BJ (cell line): ENCODE measurements around the gene USP34. TPM values are rescaled to one million over a fixed set of nuclear protein-coding genes. Genes with fewer than 3 reads are reported as not detected.

Experiments used
- CTCF ChIA-PET: fragments of 350-600 bp; formaldehyde crosslinking; extraction: SDS; loops from one replicate; lab custom pipeline; 2021; ENCODE audit warnings: antibody characterized with exemption, inconsistent platforms; lab: Yijun Ruan, JAX
- POLR2A ChIA-PET: fragments of 300-600 bp; sonication (Branson Sonifier 250); formaldehyde crosslinking; extraction: SDS; loops from one replicate; lab custom pipeline; 2021; ENCODE audit warnings: antibody characterized with exemption; lab: Charles Lee
- DNase-seq: peaks from one replicate; pipeline ENCODE4 v3.0.0-alpha.2; 2011; ENCODE audit warnings: low read depth
- H3K27me3 ChIP-seq: 2 replicates; pipeline ENCODE4 v1.6.0; 2011; ENCODE audit warnings: low read length; ENCODE audit not compliant: control insufficient read depth, insufficient read depth
- H3K36me3 ChIP-seq: 2 replicates; pipeline ENCODE4 v1.5.1; 2011; ENCODE audit warnings: low read length; ENCODE audit not compliant: control insufficient read depth, insufficient read depth
- H3K4me3 ChIP-seq: 2 replicates; pipeline ENCODE4 v1.5.1; 2011; ENCODE audit warnings: low read depth, mild to moderate bottlenecking, control low read depth, low read length
- CTCF ChIP-seq: IDR thresholded peaks from 2 replicates; pipeline ENCODE4 v1.5.1; 2011; ENCODE audit warnings: low read depth, mild to moderate bottlenecking, control low read depth, inconsistent platforms, low read length, moderate library complexity; ENCODE audit not compliant: insufficient read depth
- polyA plus RNA-seq: library from polyadenylated mRNA; depleted of rRNA; stranded (reverse); fragments of >200 nt; gene quantifications from 2 replicates; pipeline ENCODE4 v1.2.3, GENCODE V29; 2011

USP34 gene
- polyA plus RNA-seq, 1 experiment: 32.2 TPM

- CTCF ChIA-PET: interaction anchor here (0.7 kb wide), 1 partner anchor 29 kb away, joined by 3 read pairs; no protein-coding TSS in a partner anchor
- POLR2A ChIA-PET: no interaction called here
- Histone ChIP-seq H3K36me3 (peaks cover 11% of the 10 kb centered on the region), H3K4me3 (no peak overlapping the region), H3K27me3 (no peaks in the 10 kb centered on the region)
- no peak for DNase-seq
- TF ChIP-seq CTCF: no peak
Observed at GRCh38 chr2:61179701-61180639, 290.9 kb downstream of the USP34 start.

GRCh38 chr2:61178603-61179545, 292.0 kb downstream of the USP34 start:
- no peak for TF ChIP-seq CTCF
- DNase-seq: no peak
- CTCF ChIA-PET: no interaction called here

GRCh38 chr2:61177727-61178549, 292.9 kb downstream of the USP34 start:
- Histone ChIP-seq H3K36me3 (peaks cover 8% of the 10 kb centered on the region), H3K27me3 (no peaks in the 10 kb centered on the region), H3K4me3 (peak overlapping the region; percentile 61)
- ChIA-PET POLR2A (no interaction called here), CTCF (no interaction called here)
- DNase-seq: no peak
- no peak for TF ChIP-seq CTCF

More at GRCh38 chr2:61178603-61179545, 292.0 kb downstream of the USP34 start:
- Histone ChIP-seq H3K27me3 (no peaks in the 10 kb centered on the region), H3K36me3 (peaks cover 8% of the 10 kb centered on the region), H3K4me3 (peak overlapping the region; percentile 61)
- POLR2A ChIA-PET: no interaction called here

- ChIA-PET CTCF (interaction anchor here (1.3 to 1.5 kb wide), 2 partner anchors 10 to 29 kb away, joined by 3 to 7 read pairs; no protein-coding TSS in a partner anchor), POLR2A (interaction anchor here (0.6 kb wide), 2 partner anchors 421 to 748 kb away, joined by 6 to 15 read pairs; partner anchors contain the start of gene PAPOLG)
- Histone ChIP-seq H3K27me3 (no peaks in the 10 kb centered on the region), H3K4me3 (peak overlapping the region; percentile 69), H3K36me3 (peaks cover 5% of the 10 kb centered on the region)
- no peak for TF ChIP-seq CTCF
- DNase-seq: peak; percentile 47
Observed at GRCh38 chr2:61176755-61177726, 293.8 kb downstream of the USP34 start.
